CD4-positive, alpha-beta T cell treated with Interleukin-17A for 1 hour (primary cell): ENCODE measurements around the gene CCDC92.

Experiments used
- DNase-seq: peaks from one replicate; pipeline ENCODE4 v3.0.0-alpha.2; 2020

The CCDC92 gene

GRCh38 chr12:124002021-124002644 lies 29.5 kb upstream of the CCDC92 start:
- DNase-seq = no peak

GRCh38 chr12:124001343-124001742 lies 28.7 kb upstream of the CCDC92 start:
- DNase-seq = no peak

- DNase-seq = no peak
Observed at GRCh38 chr12:124000111-124000510, 27.5 kb upstream of the CCDC92 start.

- DNase-seq = no peak
Observed at GRCh38 chr12:123998991-123999359, 26.3 kb upstream of the CCDC92 start.

GRCh38 chr12:123998344-123998990 lies 25.8 kb upstream of the CCDC92 start:
- DNase-seq = no peak

- DNase-seq = no peak
Observed at GRCh38 chr12:123997908-123998307, 25.3 kb upstream of the CCDC92 start.

GRCh38 chr12:123997033-123997822 lies 24.6 kb upstream of the CCDC92 start:
- DNase-seq = no peak

- no peak for DNase-seq
Observed at GRCh38 chr12:123996581-123996980, 23.9 kb upstream of the CCDC92 start.

GRCh38 chr12:123995023-123995748 lies 22.6 kb upstream of the CCDC92 start:
- DNase-seq = no peak

GRCh38 chr12:123992118-123992825 lies 19.6 kb upstream of the CCDC92 start:
- DNase-seq = no peak

- no peak for DNase-seq
Observed at GRCh38 chr12:123991372-123991951, 18.8 kb upstream of the CCDC92 start.

GRCh38 chr12:123990511-123990910 lies 17.9 kb upstream of the CCDC92 start:
- no peak for DNase-seq

GRCh38 chr12:123989753-123990152 lies 17.1 kb upstream of the CCDC92 start:
- DNase-seq = no peak

GRCh38 chr12:123989168-123989567 lies 16.5 kb upstream of the CCDC92 start:
- DNase-seq = no peak

GRCh38 chr12:123987022-123987421 lies 14.4 kb upstream of the CCDC92 start:
- DNase-seq = no peak

GRCh38 chr12:123986374-123986965 lies 13.8 kb upstream of the CCDC92 start:
- no peak for DNase-seq

GRCh38 chr12:123984903-123985302 lies 12.3 kb upstream of the CCDC92 start:
- no peak for DNase-seq

GRCh38 chr12:123983822-123984485 lies 11.3 kb upstream of the CCDC92 start:
- peak; percentile 68 for DNase-seq

GRCh38 chr12:123982269-123982668 lies 9.6 kb upstream of the CCDC92 start:
- DNase-seq = no peak

GRCh38 chr12:123979566-123979965 lies 6.9 kb upstream of the CCDC92 start:
- no peak for DNase-seq

GRCh38 chr12:123976227-123976826 lies 3.7 kb upstream of the CCDC92 start:
- no peak for DNase-seq
